ENCODE results near the gene VWA5B2.

VWA5B2 gene

GRCh38 chr3:184277366-184277765, 48.0 kb downstream of the VWA5B2 start:
- no peak for DNase-seq (ENCODE audit: low read depth)

- DNase-seq (ENCODE audit: low read depth) = no peak
Observed at GRCh38 chr3:184282941-184283340, 53.6 kb downstream of the VWA5B2 start.

GRCh38 chr3:184283681-184284080, 54.3 kb downstream of the VWA5B2 start:
- no peak for DNase-seq (ENCODE audit: low read depth)

- peak; percentile 46 for DNase-seq (ENCODE audit: low read depth)
Observed at GRCh38 chr3:184284696-184285095, 55.3 kb downstream of the VWA5B2 start.

- no peak for DNase-seq (ENCODE audit: low read depth)
Observed at GRCh38 chr3:184289426-184289938, 60.1 kb downstream of the VWA5B2 start.

- DNase-seq (ENCODE audit: low read depth) = no peak
Observed at GRCh38 chr3:184290331-184290730, 60.9 kb downstream of the VWA5B2 start.

GRCh38 chr3:184291044-184291737, 61.8 kb downstream of the VWA5B2 start:
- no peak for DNase-seq (ENCODE audit: low read depth)
